CD14-positive monocyte (primary cell): ENCODE measurements around the gene AP2A1. TPM values are rescaled to one million over a fixed set of nuclear protein-coding genes. Genes with fewer than 3 reads are reported as not detected.

Experiments used
- DNase-seq, 3 donors: peaks; one replicate each; pipeline ENCODE4 v3.0.0-alpha.2; 2011 to 2022
- H2AFZ ChIP-seq: 2 replicates; pipeline ENCODE4 v1.6.0; 2012; ENCODE audit warnings: mild to moderate bottlenecking, low read depth, low read length, inconsistent platforms; ENCODE audit not compliant: insufficient read depth, poor library complexity, severe bottlenecking
- H3K27ac ChIP-seq, 2 donors: 1 replicate in 1 of 2; 2 replicates in 1 of 2; pipeline ENCODE4 v1.5.1; 2012 to 2013; ENCODE audit warnings: low read length in 2 of 2, control low read depth in 1 of 2, inconsistent platforms in 1 of 2, low read depth in 1 of 2, mild to moderate bottlenecking in 1 of 2
- H3K27me3 ChIP-seq, 2 donors: one replicate each; pipeline versions ENCODE4 v1.6.0 to v1.6.1; 2011 to 2013; ENCODE audit warnings: low read length in 2 of 2; ENCODE audit not compliant: control insufficient read depth in 2 of 2, insufficient read depth in 2 of 2
- H3K36me3 ChIP-seq, 2 donors: replicated peaks in 1 of 2; 1 replicate in 1 of 2; 2 replicates in 1 of 2; pipeline versions ENCODE4 v1.5.1 to v1.6.1; 2012 to 2013; ENCODE audit warnings: low read length in 2 of 2, control low read depth in 1 of 2, inconsistent platforms in 1 of 2, mild to moderate bottlenecking in 1 of 2; ENCODE audit not compliant: insufficient read depth in 2 of 2, control insufficient read depth in 1 of 2
- H3K4me1 ChIP-seq, 2 donors: 1 replicate in 1 of 2; 2 replicates in 1 of 2; pipeline versions ENCODE4 v1.5.1 to v1.6.1; 2012 to 2013; ENCODE audit warnings: low read length in 2 of 2, control low read depth in 1 of 2, inconsistent platforms in 1 of 2, mild to moderate bottlenecking in 1 of 2, moderate library complexity in 1 of 2; ENCODE audit not compliant: insufficient read depth in 2 of 2, control insufficient read depth in 1 of 2
- H3K4me2 ChIP-seq: replicated peaks from 2 replicates; pipeline ENCODE3; 2012; ENCODE audit warnings: low read length, moderate library complexity, mild to moderate bottlenecking; ENCODE audit not compliant: poor library complexity, severe bottlenecking; ENCODE audit errors: extremely low read depth
- H3K4me3 ChIP-seq, 3 experiments: fragments of 200-600 bp in 1 of 3; sonication (generic) in 1 of 3; replicated peaks in 1 of 3; 1 replicate in 2 of 3; 2 replicates in 1 of 3; pipeline ENCODE4 v1.5.1; 2011 to 2013; ENCODE audit warnings: low read length in 3 of 3, mild to moderate bottlenecking in 3 of 3, control low read depth in 2 of 3, low read depth in 2 of 3, inconsistent platforms in 1 of 3, moderate library complexity in 1 of 3
- H3K79me2 ChIP-seq: 2 replicates; pipeline ENCODE4 v1.6.0; 2012; ENCODE audit warnings: mild to moderate bottlenecking, control low read depth, inconsistent platforms, low read length, moderate library complexity; ENCODE audit not compliant: insufficient read depth
- H3K9ac ChIP-seq: 2 replicates; pipeline ENCODE4 v1.6.0; 2017; ENCODE audit warnings: low read length, mild to moderate bottlenecking; ENCODE audit not compliant: insufficient read depth, poor library complexity, severe bottlenecking
- H3K9me3 ChIP-seq, 2 donors: replicated peaks in 1 of 2; 1 replicate in 1 of 2; 2 replicates in 1 of 2; pipeline versions ENCODE4 v1.5.1 to v1.6.1; 2012 to 2013; ENCODE audit warnings: low read length in 2 of 2, control low read depth in 1 of 2; ENCODE audit not compliant: control insufficient read depth in 1 of 2, insufficient read depth in 1 of 2
- H4K20me1 ChIP-seq: 2 replicates; pipeline ENCODE4 v1.6.0; 2012; ENCODE audit warnings: mild to moderate bottlenecking, low read length, control low read depth, moderate library complexity; ENCODE audit not compliant: insufficient read depth
- H3K27ac Mint-ChIP-seq, 7 donors: one replicate each; pipeline ENCODE4 v1.8.0; 2020; ENCODE audit warnings: mild to moderate bottlenecking in 7 of 7, mixed read lengths in 7 of 7, moderate library complexity in 6 of 7, inconsistent platforms in 2 of 7
- H3K27me3 Mint-ChIP-seq, 3 donors: one replicate each; pipeline ENCODE4 v1.8.0; 2021 to 2022; ENCODE audit warnings: low read depth in 3 of 3, mild to moderate bottlenecking in 3 of 3, mixed read lengths in 3 of 3, moderate library complexity in 3 of 3, inconsistent platforms in 1 of 3
- H3K36me3 Mint-ChIP-seq, 2 donors: one replicate each; pipeline ENCODE4 v1.8.0; 2020; ENCODE audit warnings: mixed read lengths in 2 of 2, inconsistent platforms in 1 of 2, mild to moderate bottlenecking in 1 of 2
- H3K4me1 Mint-ChIP-seq: one replicate; pipeline ENCODE4 v1.8.0; 2020; ENCODE audit warnings: mild to moderate bottlenecking, mixed read lengths
- H3K4me3 Mint-ChIP-seq, 2 donors: one replicate each; pipeline ENCODE4 v1.8.0; 2020; ENCODE audit warnings: mild to moderate bottlenecking in 2 of 2, mixed read lengths in 2 of 2, moderate library complexity in 1 of 2
- H3K9me3 Mint-ChIP-seq, 7 donors: one replicate each; pipeline ENCODE4 v1.8.0; 2020 to 2022; ENCODE audit warnings: mixed read lengths in 7 of 7, mild to moderate bottlenecking in 6 of 7, moderate library complexity in 6 of 7, inconsistent platforms in 2 of 7
- CTCF ChIP-seq: fragments of 200-600 bp; IDR thresholded peaks from one replicate; pipeline ENCODE4 v1.8.0; 2022; ENCODE audit warnings: antibody characterized with exemption, mild to moderate bottlenecking
- WGBS: methylation state at CpG from one replicate; pipeline ENCODE4 v1.1.5; 2013; ENCODE audit warnings: missing lambda C conversion rate; ENCODE audit not compliant: insufficient coverage; 5-methylcytosine and 5-hydroxymethylcytosine counted together
- intact Hi-C, 2 donors: fragments of 100-400 bp; cut with micrococcal nuclease; formaldehyde crosslinking; loops; one replicate each; pipeline versions ENCODE4 v1.15.0 to v1.15.1; 2023
- polyA plus RNA-seq, 3 donors: library from polyadenylated mRNA; depleted of rRNA in 1 of 3; unstranded in 2 of 3; stranded (reverse) in 1 of 3; fragments of 300-500 nt in 2 of 3; fragments of >200 nt in 1 of 3; fragmentation: Illumina TruSeq in 2 of 3; gene quantifications; 1 replicate in 2 of 3; 2 replicates in 1 of 3; pipeline ENCODE4 v1.2.3, GENCODE V29; 2012 to 2021

The AP2A1 gene
- polyA plus RNA-seq, 3 donors = 12.1 to 117 (median 15.1) TPM

GRCh38 chr19:49776371-49776764, 9.6 kb downstream of the AP2A1 start:
- TF ChIP-seq CTCF = no peak
- Mint-ChIP-seq H3K4me3 (peak overlapping the region in 1 of 2 donors; percentile 13), H3K27me3 (no peaks in the 10 kb centered on the region)

GRCh38 chr19:49779731-49780555, 13.1 kb downstream of the AP2A1 start:
- H2AFZ ChIP-seq = peak overlapping the region; percentile 58
- Mint-ChIP-seq H3K27ac (peak overlapping the region; percentile 87 to 99 (median 97)), H3K27me3 (no peaks in the 10 kb centered on the region), H3K4me1 (peaks cover 49% of the 10 kb centered on the region), H3K9me3 (peaks cover 0 to 5% (median 0%) of the 10 kb centered on the region in 7 donors), H3K36me3 (peaks cover 34 to 53% of the 10 kb centered on the region in 2 donors), H3K4me3 (peak overlapping the region; percentile 73 to 90)
- peak overlapping the region; percentile 66 for H3K9ac ChIP-seq
- peaks cover 14% of the 10 kb centered on the region for H4K20me1 ChIP-seq
- intact Hi-C loops = no loop called here
- WGBS = 21% methylated on average over 9 of the region's 11 CpGs
- no peaks in the 10 kb centered on the region for H3K9me3 ChIP-seq
- peaks cover 42 to 45% of the 10 kb centered on the region in 2 donors for H3K4me1 ChIP-seq
- TF ChIP-seq CTCF = no peak
- H3K27ac ChIP-seq = peak overlapping the region; percentile 73 to 91
- H3K36me3 ChIP-seq = peaks cover 30 to 40% of the 10 kb centered on the region in 2 donors
- peaks cover 76% of the 10 kb centered on the region for H3K79me2 ChIP-seq
- peak overlapping the region in 2 of 3 experiments; percentile 39 to 69 for H3K4me3 ChIP-seq
- DNase-seq = peak; percentile 62 to 71 (median 64)
- no peaks in the 10 kb centered on the region for H3K27me3 ChIP-seq
- H3K4me2 ChIP-seq = peak overlapping the region; percentile 71

More at GRCh38 chr19:49776371-49776764, 9.6 kb downstream of the AP2A1 start:
- Histone ChIP-seq H3K9ac (no peak overlapping the region), H3K4me1 (peaks cover 55 to 57% of the 10 kb centered on the region in 2 donors), H3K27me3 (no peaks in the 10 kb centered on the region), H4K20me1 (peaks cover 35% of the 10 kb centered on the region), H3K27ac (peak overlapping the region in 1 of 2 donors; percentile 13), H3K4me3 (no peak overlapping the region), H3K79me2 (peaks cover 84% of the 10 kb centered on the region), H3K4me2 (no peak overlapping the region), H3K36me3 (peaks cover 5 to 12% of the 10 kb centered on the region in 2 donors), H3K9me3 (no peaks in the 10 kb centered on the region), H2AFZ (no peak overlapping the region)
- H3K36me3 Mint-ChIP-seq = peaks cover 16 to 48% of the 10 kb centered on the region in 2 donors
- H3K4me1 Mint-ChIP-seq = peaks cover 62% of the 10 kb centered on the region
- DNase-seq = no peak
- peaks cover 0 to 1% (median 0%) of the 10 kb centered on the region in 7 donors for H3K9me3 Mint-ChIP-seq
- peak overlapping the region in 3 of 7 donors; percentile 17 to 74 (median 64) for H3K27ac Mint-ChIP-seq
- WGBS = 72% methylated on average over 5 of the region's 6 CpGs
- intact Hi-C loops = no loop called here
